ENCODE results near the gene JAK3. TPM values are rescaled to one million over a fixed set of nuclear protein-coding genes. Genes with fewer than 3 reads are reported as not detected.
A peak's percentile ranks its signal among the peaks of the same experiment; 100 is the strongest.

JAK3 gene
- total and polyA plus RNA-seq, 7 experiments from 2014 or later: 125 to 296 (median 169) TPM

DNA sequence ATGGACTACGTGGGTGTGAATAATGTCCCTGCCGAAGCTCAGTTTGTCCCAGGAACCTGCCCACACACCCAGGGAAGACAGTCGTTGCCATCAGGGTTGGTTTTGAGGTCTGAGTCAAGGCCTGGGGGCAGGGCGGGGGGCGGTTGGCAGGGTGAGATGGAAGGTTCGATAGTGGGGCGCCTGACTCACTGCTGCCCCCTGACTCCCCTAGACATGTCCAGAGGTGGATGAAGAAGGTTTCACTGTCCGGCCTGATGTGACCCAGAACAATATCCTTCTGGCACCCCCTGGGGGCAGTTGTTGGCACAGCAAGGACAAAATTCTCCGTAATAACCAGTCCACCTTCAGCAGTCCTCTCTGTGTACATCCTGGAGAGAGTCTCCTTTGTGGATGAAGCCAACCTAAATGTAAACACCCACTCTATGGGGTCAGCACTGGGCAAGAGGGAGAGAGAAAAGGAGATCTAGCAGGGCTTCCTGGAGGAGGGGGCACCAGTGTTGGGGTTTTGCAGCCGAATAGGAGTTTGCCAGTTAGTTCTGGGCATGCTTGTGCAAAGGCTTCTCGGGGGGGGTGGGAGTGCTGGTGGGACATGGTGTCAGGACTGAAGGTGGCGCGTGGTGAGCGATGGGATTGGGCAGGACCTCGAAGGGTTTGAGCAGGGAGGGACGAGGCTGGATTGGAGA is 72.4 kb downstream of the JAK3 start:
- Histone ChIP-seq H3K27ac (ENCODE audit: low read depth, low read length) (no peak overlapping the region), H3K9me3 (ENCODE audit: control insufficient read depth in 2 of 3, low read length in 3 of 3) (no peaks in the 10 kb centered on the region), H3K36me3 (ENCODE audit: control insufficient read depth in 2 of 3, insufficient read depth in 3 of 3, low read length in 3 of 3) (peaks cover 0 to 72% (median 8%) of the 10 kb centered on the region in 3 experiments), H3K27me3 (ENCODE audit: control insufficient read depth in 2 of 2, insufficient read depth in 2 of 2, low read length in 2 of 2) (no peaks in the 10 kb centered on the region), H3K4me1 (ENCODE audit: control insufficient read depth in 2 of 2, insufficient read depth in 2 of 2, low read length in 2 of 2) (no peaks in the 10 kb centered on the region), H3K4me3 (ENCODE audit: low read length) (no peak overlapping the region)
- POLR2A ChIA-PET: no interaction called here
- intact Hi-C loops (cut with micrococcal nuclease): loop anchor here in 1 of 2 donors (2.0 kb wide), 1 partner anchor 71 kb away; no protein-coding TSS in a partner anchor
- Mint-ChIP-seq H3K27me3 (no peaks in the 10 kb centered on the region), H3K27ac (no peak overlapping the region), H3K9me3 (no peaks in the 10 kb centered on the region), H3K4me1 (peaks cover 0 to 18% (median 9%) of the 10 kb centered on the region in 7 donors), H3K36me3 (peaks cover 13 to 35% (median 18%) of the 10 kb centered on the region in 5 donors), H3K4me3 (no peak overlapping the region)
- peak in 2 of 9 donors; percentile 25 to 38 for DNase-seq
- peak; percentile 24 for ATAC-seq
- CTCF ChIA-PET: interaction anchor here (1.2 kb wide), 2 partner anchors 26 to 71 kb away, joined by 4 to 6 read pairs; no protein-coding TSS in a partner anchor

Other genes with a start within 250 kb of the JAK3 start
- under 1 TPM in 4 of 5 experiments, not detected in 1; 0.03 to 0.30 (median 0.11) TPM for gene UNC13A, start 159.6 kb downstream of the JAK3 start, total RNA-seq
- under 1 TPM; 0.02 to 0.04 TPM for gene UNC13A, start 159.6 kb downstream of the JAK3 start, polyA plus RNA-seq
- 10 to 100 TPM; 28.6 to 73.8 (median 52.5) TPM for gene MAP1S, start 128.5 kb downstream of the JAK3 start, total RNA-seq
- gene MAP1S, start 128.5 kb downstream of the JAK3 start, polyA plus RNA-seq: 10 to 100 TPM; 21.9 to 48.4 TPM
- 100 to 1,000 TPM in 2 of 5 experiments, 10 to 100 TPM in 3; 73.2 to 107 (median 87.7) TPM for gene FCHO1, start 96.5 kb downstream of the JAK3 start, total RNA-seq
- gene FCHO1, start 96.5 kb downstream of the JAK3 start, polyA plus RNA-seq: 10 to 100 TPM; 14.7 to 43.4 TPM
- gene B3GNT3, start 52.8 kb downstream of the JAK3 start, total RNA-seq: under 1 TPM in 2 of 5 experiments, not detected in 3; 0.53 to 0.96 TPM
- gene B3GNT3, start 52.8 kb downstream of the JAK3 start, polyA plus RNA-seq: 1 to 10 TPM in 1 of 2 donors, under 1 TPM in 1; 0.43 to 1.0 TPM
- gene INSL3, start 26.5 kb downstream of the JAK3 start, total RNA-seq: 10 to 100 TPM in 1 of 5 experiments, 1 to 10 TPM in 4; 5.5 to 11.1 (median 8.2) TPM
- 1 to 10 TPM; 2.0 to 6.0 TPM for gene INSL3, start 26.5 kb downstream of the JAK3 start, polyA plus RNA-seq
- gene RPL18A, start 11.9 kb upstream of the JAK3 start, total RNA-seq: 1,000 to 10,000 TPM; 2,413 to 3,932 (median 3,224) TPM
- 1,000 to 10,000 TPM; 4,242 to 4,833 TPM for gene RPL18A, start 11.9 kb upstream of the JAK3 start, polyA plus RNA-seq
- gene SLC5A5, start 24.0 kb upstream of the JAK3 start, total RNA-seq: 1 to 10 TPM; 1.2 to 4.1 (median 3.6) TPM
- gene SLC5A5, start 24.0 kb upstream of the JAK3 start, polyA plus RNA-seq: 1 to 10 TPM; 2.0 to 2.9 TPM
- gene CCDC124, start 85.0 kb upstream of the JAK3 start, total RNA-seq: 10 to 100 TPM; 28.7 to 60.5 (median 32.6) TPM
- gene CCDC124, start 85.0 kb upstream of the JAK3 start, polyA plus RNA-seq: 10 to 100 TPM; 31.1 to 63.8 TPM
- under 1 TPM in 1 of 5 experiments, not detected in 4; 0.05 TPM for gene KCNN1, start 119.1 kb upstream of the JAK3 start, total RNA-seq
- gene KCNN1, start 119.1 kb upstream of the JAK3 start, polyA plus RNA-seq: not detected
- 100 to 1,000 TPM in 4 of 5 experiments, 10 to 100 TPM in 1; 77.2 to 237 (median 152) TPM for gene ARRDC2, start 160.2 kb upstream of the JAK3 start, total RNA-seq
- 10 to 100 TPM; 31.8 to 60.1 TPM for gene ARRDC2, start 160.2 kb upstream of the JAK3 start, polyA plus RNA-seq
- gene IL12RB1, start 239.0 kb upstream of the JAK3 start, total RNA-seq: 100 to 1,000 TPM in 1 of 5 experiments, 10 to 100 TPM in 4; 17.7 to 110 (median 25.0) TPM
- 10 to 100 TPM; 17.6 to 24.1 TPM for gene IL12RB1, start 239.0 kb upstream of the JAK3 start, polyA plus RNA-seq
- gene MAST3, start 249.8 kb upstream of the JAK3 start, total RNA-seq: 10 to 100 TPM; 36.0 to 58.7 (median 50.6) TPM
- gene MAST3, start 249.8 kb upstream of the JAK3 start, polyA plus RNA-seq: 10 to 100 TPM; 10.2 to 20.3 TPM